Neural progenitor cell (in vitro differentiated cells): Measurements from ENCODE around the gene PLCD3. TPM values are rescaled to one million over a fixed set of nuclear protein-coding genes. Genes with fewer than 3 reads are reported as not detected.
A peak's percentile ranks its signal among the peaks of the same experiment; 100 is the strongest.

Source experiments
- DNase-seq: peaks from one replicate; pipeline ENCODE4 v3.0.0-alpha.2; 2016; ENCODE audit warnings: low spot score
- H2AFZ ChIP-seq: fragments of 200-600 bp; sonication (generic); replicated peaks from 2 replicates; pipeline ENCODE4 v1.6.1; 2016; ENCODE audit warnings: antibody characterized with exemption
- H3F3A ChIP-seq: fragments of 200-600 bp; sonication (generic); 2 replicates; pipeline ENCODE4 v1.6.1; 2016; ENCODE audit warnings: antibody characterized with exemption, low read depth
- H3K27ac ChIP-seq: fragments of 200-600 bp; sonication (generic); 2 replicates; pipeline ENCODE4 v1.5.1; 2016; ENCODE audit warnings: mild to moderate bottlenecking
- H3K27me3 ChIP-seq: fragments of 200-600 bp; sonication (generic); 2 replicates; pipeline ENCODE4 v1.6.1; 2016; ENCODE audit warnings: mild to moderate bottlenecking, moderate library complexity
- H3K36me3 ChIP-seq: fragments of 200-600 bp; sonication (generic); 2 replicates; pipeline ENCODE4 v1.5.1; 2016
- H3K4me1 ChIP-seq: fragments of 200-600 bp; sonication (generic); 2 replicates; pipeline ENCODE4 v1.6.1; 2016; ENCODE audit warnings: mixed run types
- H3K4me2 ChIP-seq: fragments of 200-600 bp; sonication (generic); 2 replicates; pipeline ENCODE4 v1.6.1; 2016
- H3K4me3 ChIP-seq: fragments of 200-600 bp; sonication (generic); 2 replicates; pipeline ENCODE4 v1.5.1; 2016
- H3K79me2 ChIP-seq: fragments of 200-600 bp; sonication (generic); 2 replicates; pipeline ENCODE4 v1.6.1; 2016; ENCODE audit warnings: low read depth
- H3K9ac ChIP-seq: fragments of 200-600 bp; sonication (generic); 2 replicates; pipeline ENCODE4 v1.6.1; 2016
- H3K9me3 ChIP-seq: fragments of 200-600 bp; sonication (generic); 2 replicates; pipeline ENCODE4 v1.5.1; 2016; ENCODE audit warnings: low read depth
- H4K20me1 ChIP-seq: fragments of 200-600 bp; sonication (generic); 2 replicates; pipeline ENCODE4 v1.6.1; 2016; ENCODE audit warnings: low read depth
- H3K27ac Mint-ChIP-seq: 3 replicates; pipeline ENCODE4 v1.8.0; 2021; ENCODE audit warnings: mixed read lengths
- H3K27me3 Mint-ChIP-seq: 2 replicates; pipeline ENCODE4 v1.8.0; 2022; ENCODE audit warnings: low read depth, mild to moderate bottlenecking, inconsistent platforms, moderate library complexity, mixed read lengths; ENCODE audit not compliant: insufficient read depth
- H3K36me3 Mint-ChIP-seq: 3 replicates; pipeline ENCODE4 v1.8.0; 2021; ENCODE audit warnings: mixed read lengths
- H3K4me1 Mint-ChIP-seq: 3 replicates; pipeline ENCODE4 v1.8.0; 2021; ENCODE audit warnings: mixed read lengths
- H3K4me3 Mint-ChIP-seq: 3 replicates; pipeline ENCODE4 v1.8.0; 2021; ENCODE audit warnings: mild to moderate bottlenecking, moderate library complexity, mixed read lengths
- H3K9me3 Mint-ChIP-seq: 3 replicates; pipeline ENCODE4 v1.8.0; 2020; ENCODE audit warnings: mixed read lengths
- EZH2 ChIP-seq: fragments of 200-600 bp; sonication (generic); IDR thresholded peaks from 2 replicates; pipeline ENCODE4 v1.6.1; 2017; ENCODE audit warnings: antibody characterized with exemption, mild to moderate bottlenecking, moderate library complexity
- EZH2phosphoT487 ChIP-seq: fragments of 200-600 bp; sonication (generic); IDR thresholded peaks from 2 replicates; pipeline ENCODE4 v1.6.1; 2017; ENCODE audit warnings: antibody characterized with exemption
- total RNA-seq: library from RNA; depleted of rRNA; stranded (reverse); fragments of >200 nt; gene quantifications from 2 replicates; pipeline ENCODE4 v1.2.3, GENCODE V29; 2015; ENCODE audit warnings: low replicate concordance
- TF ChIP-seq, protein P1 (sequence below): fragments of 200-600 bp; sonication (generic); IDR thresholded peaks from 2 replicates; pipeline ENCODE4 v1.5.1; 2017; ENCODE audit warnings: antibody characterized with exemption, mild to moderate bottlenecking

PLCD3 gene
- total RNA-seq, 1 donor from 2014 or later = 16.0 TPM

DNA sequence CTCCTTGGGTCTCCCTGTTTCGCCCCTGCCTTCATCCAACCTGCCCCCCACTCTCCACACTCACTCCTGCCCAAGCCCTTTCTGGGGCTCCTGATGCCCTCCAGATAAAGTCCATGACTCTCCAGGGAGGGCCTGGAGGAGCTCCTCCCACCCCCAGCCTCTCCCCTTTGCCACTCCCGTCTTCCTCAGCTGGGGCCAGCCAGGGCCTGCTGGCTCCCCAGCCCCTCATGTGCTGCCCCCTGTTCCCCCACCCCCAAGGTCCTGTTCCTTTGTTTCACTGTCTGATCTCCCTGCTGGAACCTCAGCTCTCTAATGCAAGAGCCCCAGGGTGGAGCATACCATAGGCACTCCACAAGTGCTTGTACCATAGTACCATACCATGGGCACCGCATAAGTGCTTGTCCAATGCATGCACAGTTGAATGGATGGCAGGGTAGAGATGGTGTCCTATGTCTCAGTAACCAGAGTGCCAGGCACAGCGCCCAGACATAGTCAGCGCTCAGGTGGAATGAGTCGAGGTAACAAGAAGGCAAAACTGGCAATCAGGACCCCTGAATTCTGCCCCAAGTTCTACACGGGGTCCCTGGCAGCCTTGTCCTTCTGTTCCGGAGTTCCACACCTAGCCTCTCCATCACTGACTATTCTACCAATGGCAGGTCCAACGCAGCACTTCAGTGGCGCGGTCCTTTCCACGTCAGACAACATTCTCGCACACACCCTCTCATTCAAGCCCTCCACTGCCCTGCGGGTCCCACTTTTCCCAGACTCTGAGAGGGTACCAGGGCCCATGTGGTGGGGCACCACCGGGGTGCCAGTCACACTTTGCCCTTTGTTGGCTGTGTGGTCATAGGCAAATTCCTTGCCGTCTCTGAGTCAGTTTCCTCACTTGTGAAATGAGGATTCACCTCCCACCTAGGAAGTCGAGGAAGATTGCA is 1.4 kb downstream of the PLCD3 start:
- no peak overlapping the region for H3K27ac Mint-ChIP-seq
- peaks cover 5% of the 10 kb centered on the region for H4K20me1 ChIP-seq

DNA sequence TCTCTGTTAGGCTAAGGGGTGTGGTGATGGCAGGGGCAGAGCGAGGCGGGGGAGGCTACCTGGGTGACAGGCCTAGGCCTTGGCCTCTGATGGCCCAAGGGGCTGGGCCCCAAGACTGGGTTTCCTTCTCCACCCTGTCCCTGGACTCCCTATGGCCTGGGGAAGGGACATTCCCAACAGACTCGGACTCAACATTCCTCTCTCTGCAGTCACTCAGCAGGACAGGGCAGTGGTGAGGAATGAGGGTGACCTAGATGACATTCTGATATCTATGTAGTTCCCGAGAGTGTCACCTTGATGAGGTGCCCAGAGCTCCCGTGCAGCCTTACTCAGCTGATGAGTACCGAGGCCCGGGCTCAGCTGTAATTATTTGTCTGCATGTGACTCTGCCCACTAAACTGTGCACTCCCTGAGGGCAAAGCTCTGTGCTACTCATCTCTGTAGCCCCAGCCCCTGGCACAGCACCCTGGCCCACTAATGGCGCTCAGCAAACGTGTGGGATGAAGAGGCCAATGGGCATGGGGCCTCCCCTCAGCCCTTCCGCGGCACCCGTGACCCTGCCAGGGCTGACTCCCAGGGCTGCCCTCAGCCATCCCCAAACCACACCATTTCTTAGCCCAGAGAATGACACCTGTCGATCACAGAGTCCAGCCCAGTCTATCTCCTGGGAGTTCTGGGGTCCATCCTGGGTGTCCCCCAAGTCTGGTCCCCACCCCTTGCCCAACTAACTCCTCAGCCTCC is 2.2 kb downstream of the PLCD3 start:
- Histone ChIP-seq H3K4me3 (no peak overlapping the region), H3F3A (peaks cover 30% of the 10 kb centered on the region), H3K9ac (no peak overlapping the region), H2AFZ (no peak overlapping the region), H3K4me2 (no peak overlapping the region), H3K27ac (no peak overlapping the region), H3K27me3 (no peaks in the 10 kb centered on the region), H4K20me1 (peaks cover 5% of the 10 kb centered on the region), H3K4me1 (peaks cover 11% of the 10 kb centered on the region), H3K36me3 (no peaks in the 10 kb centered on the region), H3K79me2 (no peaks in the 10 kb centered on the region), H3K9me3 (no peaks in the 10 kb centered on the region)
- Mint-ChIP-seq H3K27me3 (peaks cover 16% of the 10 kb centered on the region), H3K4me1 (peaks cover 18% of the 10 kb centered on the region), H3K4me3 (peak overlapping the region; percentile 44), H3K36me3 (peaks cover 2% of the 10 kb centered on the region), H3K27ac (no peak overlapping the region), H3K9me3 (peaks cover under 1% of the 10 kb centered on the region)
- no peak for DNase-seq
- TF ChIP-seq EZH2 (no peak), EZH2phosphoT487 (no peak)
- TF ChIP-seq, protein P1, sequence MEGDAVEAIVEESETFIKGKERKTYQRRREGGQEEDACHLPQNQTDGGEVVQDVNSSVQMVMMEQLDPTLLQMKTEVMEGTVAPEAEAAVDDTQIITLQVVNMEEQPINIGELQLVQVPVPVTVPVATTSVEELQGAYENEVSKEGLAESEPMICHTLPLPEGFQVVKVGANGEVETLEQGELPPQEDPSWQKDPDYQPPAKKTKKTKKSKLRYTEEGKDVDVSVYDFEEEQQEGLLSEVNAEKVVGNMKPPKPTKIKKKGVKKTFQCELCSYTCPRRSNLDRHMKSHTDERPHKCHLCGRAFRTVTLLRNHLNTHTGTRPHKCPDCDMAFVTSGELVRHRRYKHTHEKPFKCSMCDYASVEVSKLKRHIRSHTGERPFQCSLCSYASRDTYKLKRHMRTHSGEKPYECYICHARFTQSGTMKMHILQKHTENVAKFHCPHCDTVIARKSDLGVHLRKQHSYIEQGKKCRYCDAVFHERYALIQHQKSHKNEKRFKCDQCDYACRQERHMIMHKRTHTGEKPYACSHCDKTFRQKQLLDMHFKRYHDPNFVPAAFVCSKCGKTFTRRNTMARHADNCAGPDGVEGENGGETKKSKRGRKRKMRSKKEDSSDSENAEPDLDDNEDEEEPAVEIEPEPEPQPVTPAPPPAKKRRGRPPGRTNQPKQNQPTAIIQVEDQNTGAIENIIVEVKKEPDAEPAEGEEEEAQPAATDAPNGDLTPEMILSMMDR = no peak

More for the DNA sequence above, 1.4 kb downstream of the PLCD3 start:
- no peaks in the 10 kb centered on the region for H3K9me3 ChIP-seq
- H3K27me3 ChIP-seq = no peaks in the 10 kb centered on the region
- DNase-seq = no peak
- peaks cover 21% of the 10 kb centered on the region for H3K4me1 Mint-ChIP-seq
- no peak overlapping the region for H3K27ac ChIP-seq
- H2AFZ ChIP-seq = no peak overlapping the region
- H3K27me3 Mint-ChIP-seq = peaks cover 13% of the 10 kb centered on the region
- peaks cover 2% of the 10 kb centered on the region for H3K36me3 Mint-ChIP-seq
- H3K4me1 ChIP-seq = peaks cover 14% of the 10 kb centered on the region
- no peak overlapping the region for H3K9ac ChIP-seq
- no peaks in the 10 kb centered on the region for H3K79me2 ChIP-seq
- peak overlapping the region; percentile 86 for H3K4me2 ChIP-seq
- TF ChIP-seq EZH2 = no peak
- TF ChIP-seq, protein P1 = no peak
- TF ChIP-seq EZH2phosphoT487 = no peak
- peak overlapping the region; percentile 84 for H3K4me3 ChIP-seq
- H3K36me3 ChIP-seq = no peaks in the 10 kb centered on the region
- peaks cover 30% of the 10 kb centered on the region for H3F3A ChIP-seq
- H3K4me3 Mint-ChIP-seq = peak overlapping the region; percentile 78
- peaks cover 4% of the 10 kb centered on the region for H3K9me3 Mint-ChIP-seq

DNA sequence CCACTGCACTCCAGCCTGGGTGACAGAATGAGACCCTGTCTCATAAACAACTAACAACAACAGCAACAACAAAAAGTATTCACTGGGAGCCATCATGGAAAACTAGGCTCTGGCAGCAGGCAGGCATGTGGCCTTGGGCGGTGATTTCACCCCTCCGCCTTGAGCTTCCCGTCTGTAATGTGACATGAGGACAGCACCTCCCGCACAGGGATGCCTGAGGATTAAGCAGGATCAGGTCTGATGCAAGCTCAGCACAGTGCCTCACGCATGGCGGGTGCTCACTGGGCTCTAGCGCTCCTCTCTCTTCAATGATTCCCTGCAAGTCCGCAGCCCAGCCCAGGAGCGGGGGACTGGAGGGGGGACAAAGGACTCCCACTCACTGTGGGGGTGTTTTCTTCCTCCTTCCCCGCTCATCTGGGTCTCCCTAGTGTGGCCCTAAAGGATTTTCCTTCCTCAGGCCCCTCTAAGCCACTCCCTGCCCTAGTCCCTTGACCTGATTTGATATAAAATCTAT is 2.8 kb downstream of the PLCD3 start:
- DNase-seq = peak; percentile 70
- Histone ChIP-seq H3K79me2 (no peaks in the 10 kb centered on the region), H3K9me3 (no peaks in the 10 kb centered on the region), H2AFZ (no peak overlapping the region), H3K27ac (no peak overlapping the region), H3K9ac (no peak overlapping the region), H3K4me2 (no peak overlapping the region), H3K4me3 (no peak overlapping the region), H3F3A (peaks cover 30% of the 10 kb centered on the region), H3K27me3 (no peaks in the 10 kb centered on the region), H4K20me1 (peaks cover 5% of the 10 kb centered on the region), H3K4me1 (peaks cover 11% of the 10 kb centered on the region), H3K36me3 (no peaks in the 10 kb centered on the region)
- TF ChIP-seq EZH2phosphoT487 (no peak), EZH2 (no peak)
- TF ChIP-seq, protein P1 = no peak
- no peak overlapping the region for H3K4me3 Mint-ChIP-seq
- peaks cover 21% of the 10 kb centered on the region for H3K4me1 Mint-ChIP-seq
- no peaks in the 10 kb centered on the region for H3K9me3 Mint-ChIP-seq
- H3K27ac Mint-ChIP-seq = peak overlapping the region; percentile 29
- H3K27me3 Mint-ChIP-seq = peaks cover 16% of the 10 kb centered on the region
- peaks cover 2% of the 10 kb centered on the region for H3K36me3 Mint-ChIP-seq
